D341Med (cell line): ENCODE data around the gene SPRYD3.
"Not testable (repeated sequence)": the region's sequence is repeated elsewhere in the genome, so short reads cannot be mapped to it uniquely, and the experiment has no call there.

Source experiments
- DNase-seq: peaks from one replicate; pipeline ENCODE4 v3.0.0; 2012; ENCODE audit warnings: low spot score

SPRYD3 gene

GRCh38 chr12:53101931-53102781, 23.0 kb upstream of the SPRYD3 start:
- DNase-seq, result peak; percentile 26

- no peak for DNase-seq
Observed at GRCh38 chr12:53101266-53101665, 22.1 kb upstream of the SPRYD3 start.

GRCh38 chr12:53100466-53101151, 21.4 kb upstream of the SPRYD3 start:
- DNase-seq, result no peak

- DNase-seq, result peak; percentile 87
Observed at GRCh38 chr12:53099071-53099882, 20.1 kb upstream of the SPRYD3 start.

GRCh38 chr12:53098354-53098981, 19.3 kb upstream of the SPRYD3 start:
- DNase-seq, result no peak

GRCh38 chr12:53097564-53098353, 18.6 kb upstream of the SPRYD3 start, which contains the start of gene IGFBP6:
Gene IGFBP6 (plus strand): TSS chr12:53097667. CDS start chr12:53097718, 51 bp downstream.
- peak; percentile 68 for DNase-seq

GRCh38 chr12:53097207-53097563, 18.0 kb upstream of the SPRYD3 start:
- no peak for DNase-seq

GRCh38 chr12:53096759-53097158, 17.6 kb upstream of the SPRYD3 start:
- no peak for DNase-seq

GRCh38 chr12:53096089-53096741, 17.0 kb upstream of the SPRYD3 start:
- DNase-seq, result no peak

GRCh38 chr12:53095596-53095895, 16.4 kb upstream of the SPRYD3 start:
- not testable (repeated sequence) for DNase-seq

- not testable (repeated sequence) for DNase-seq
Observed at GRCh38 chr12:53094796-53095595, 15.8 kb upstream of the SPRYD3 start.

- no peak for DNase-seq
Observed at GRCh38 chr12:53094394-53094787, 15.2 kb upstream of the SPRYD3 start.

GRCh38 chr12:53093777-53094393, 14.7 kb upstream of the SPRYD3 start:
- DNase-seq, result no peak

- no peak for DNase-seq
Observed at GRCh38 chr12:53091756-53092155, 12.6 kb upstream of the SPRYD3 start.

GRCh38 chr12:53090554-53090953, 11.4 kb upstream of the SPRYD3 start:
- DNase-seq, result no peak

GRCh38 chr12:53090105-53090504, 10.9 kb upstream of the SPRYD3 start:
- DNase-seq, result no peak

- DNase-seq, result no peak
Observed at GRCh38 chr12:53086361-53086760, 7.2 kb upstream of the SPRYD3 start.

GRCh38 chr12:53082637-53083175, 3.5 kb upstream of the SPRYD3 start:
- no peak for DNase-seq
